ENCODE data around the gene KDM5A.
"Not testable (repeated sequence)": the region's sequence is repeated elsewhere in the genome, so short reads cannot be mapped to it uniquely, and the experiment has no call there.

Gene KDM5A

DNA sequence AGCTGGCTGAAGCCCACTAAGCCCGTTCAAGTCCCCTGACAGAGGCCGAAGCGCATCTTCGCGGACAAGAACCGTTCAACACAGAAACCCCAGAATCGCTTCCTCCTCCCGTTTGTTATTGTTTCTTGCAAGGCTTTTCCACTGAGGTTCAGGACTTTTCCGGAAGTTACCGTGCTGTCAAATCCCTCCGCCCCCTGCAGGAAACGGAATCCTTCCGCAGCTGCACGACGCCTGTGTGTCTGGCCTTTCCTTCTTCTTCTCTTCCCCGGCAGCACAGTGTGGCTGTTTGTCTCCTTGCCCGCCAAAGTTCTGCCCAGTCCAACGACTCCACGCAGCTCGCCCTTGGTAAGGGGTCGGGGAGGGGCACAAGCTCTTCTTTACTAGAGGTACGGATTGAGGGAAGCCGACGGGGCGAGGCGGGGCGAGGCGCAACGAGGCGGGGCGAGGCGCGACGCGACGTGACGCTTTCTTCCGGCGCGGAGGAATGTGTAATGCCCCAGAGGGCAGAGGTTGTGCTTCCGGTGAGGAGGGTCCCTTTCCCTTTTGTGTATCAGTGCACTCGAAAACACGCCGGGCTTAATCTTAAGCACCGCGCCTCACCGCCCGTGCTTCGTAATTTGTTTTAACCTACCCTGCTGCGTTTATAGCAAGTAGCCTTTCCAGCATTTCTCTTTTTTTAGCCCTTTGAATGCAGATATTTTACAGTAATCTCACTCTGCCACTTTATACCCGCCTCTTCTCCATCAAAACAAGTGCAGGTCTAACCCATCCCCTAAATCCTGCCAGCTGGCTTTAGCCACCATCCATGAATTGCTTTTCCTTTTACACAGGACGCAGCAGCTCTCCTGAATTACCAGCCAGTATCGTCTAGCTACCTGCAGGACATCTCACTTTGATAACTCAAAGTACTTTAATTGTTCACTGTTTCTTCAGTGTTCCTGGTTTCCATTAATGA lies at the start of gene KDM5A:
TSS of gene KDM5A (minus strand) at position 179 of the 955 bp plus-strand sequence. CDS start 229 bp downstream, outside the sequence.
- in situ Hi-C loops (cut with HindIII; ENCODE audit: low sequenced_read_pairs) = no loop called here

DNA sequence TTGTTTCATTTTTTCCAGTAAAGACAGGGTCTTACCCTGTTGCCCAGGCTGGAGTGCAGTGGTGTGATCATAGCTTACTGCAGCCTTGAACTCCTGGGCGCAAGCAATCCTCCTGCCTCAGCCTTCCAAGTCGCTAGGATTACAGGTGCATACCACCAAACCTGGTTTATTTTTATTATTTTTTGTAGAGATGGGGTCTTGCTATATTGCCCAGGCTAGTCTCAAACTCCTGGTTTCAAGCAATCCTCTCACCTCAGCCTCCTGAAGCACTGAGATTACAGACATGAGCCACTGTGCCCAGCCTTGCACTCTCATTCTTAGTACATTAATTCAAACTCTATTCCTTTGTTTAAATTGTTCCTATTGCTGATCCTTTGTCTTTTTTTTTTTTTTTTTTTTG lies 46.6 kb upstream of the KDM5A start:
- in situ Hi-C loops (cut with HindIII; ENCODE audit: low sequenced_read_pairs) = not testable (repeated sequence)

- in situ Hi-C loops (cut with HindIII; ENCODE audit: low sequenced_read_pairs) = no loop called here
Observed at GRCh38 chr12:422526-422925, 33.4 kb upstream of the KDM5A start.

GRCh38 chr12:418432-418831 lies 29.3 kb upstream of the KDM5A start:
- in situ Hi-C loops (cut with HindIII; ENCODE audit: low sequenced_read_pairs) = no loop called here

- in situ Hi-C loops (cut with HindIII; ENCODE audit: low sequenced_read_pairs) = no loop called here
Observed at GRCh38 chr12:414859-415258, 25.7 kb upstream of the KDM5A start.

- in situ Hi-C loops (cut with HindIII; ENCODE audit: low sequenced_read_pairs) = no loop called here
Observed at GRCh38 chr12:402029-402389, 12.9 kb upstream of the KDM5A start.

- in situ Hi-C loops (cut with HindIII; ENCODE audit: low sequenced_read_pairs) = no loop called here
Observed at GRCh38 chr12:401235-402028, 12.3 kb upstream of the KDM5A start, which contains the start of gene CCDC77. Gene CCDC77, plus strand, starts transcription at chr12:401644. Its CDS starts 7,740 bp downstream, at chr12:409384.

DNA sequence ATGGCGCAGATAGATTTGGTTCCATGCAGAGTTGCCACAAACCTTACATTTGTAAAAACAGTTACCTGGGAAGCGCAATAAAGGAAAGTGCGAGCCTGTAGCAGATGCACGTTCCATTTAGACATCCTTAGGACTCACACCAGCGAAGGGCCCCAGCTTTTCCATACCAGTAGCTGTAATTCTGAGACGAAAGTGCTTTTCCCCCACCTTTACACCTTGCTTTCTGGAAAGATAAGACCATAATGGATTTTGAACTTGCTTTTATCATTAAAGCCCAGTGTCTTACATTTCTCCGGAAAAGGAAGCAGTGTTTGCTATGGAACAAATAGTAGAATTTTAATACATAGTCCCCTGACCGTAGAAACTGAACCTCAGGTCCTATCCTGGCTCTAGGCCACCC lies 11.7 kb upstream of the KDM5A start:
- in situ Hi-C loops (cut with HindIII; ENCODE audit: low sequenced_read_pairs) = no loop called here

DNA sequence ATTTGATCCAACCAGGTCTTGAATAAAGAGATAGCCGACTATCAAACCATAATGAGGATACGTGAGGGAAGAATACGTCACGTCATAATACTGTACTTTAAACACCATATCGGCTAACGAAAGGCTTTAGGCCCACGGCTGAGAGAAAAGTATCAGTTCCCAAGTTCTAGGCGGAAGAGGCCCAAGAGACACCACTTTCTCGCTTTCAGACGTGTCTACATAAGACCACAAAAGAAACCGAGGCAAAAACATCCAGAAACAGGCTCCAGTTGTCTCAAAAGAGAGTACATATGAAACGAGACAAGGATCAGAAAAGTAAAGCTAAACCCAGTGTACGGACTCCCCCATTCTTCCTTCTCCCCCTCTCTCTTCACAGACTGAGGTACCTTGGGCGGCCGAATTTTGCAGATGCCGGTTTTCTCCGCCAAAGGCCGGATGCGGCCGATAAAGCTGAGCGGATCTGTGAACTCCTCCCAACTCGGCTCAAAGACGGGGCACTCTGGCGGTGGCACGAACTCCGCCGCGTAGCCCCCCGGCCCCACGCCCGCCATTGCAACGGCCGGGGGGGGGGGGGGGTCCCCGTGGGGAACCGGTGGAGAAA lies 479 bp downstream of the KDM5A start:
- in situ Hi-C loops (cut with HindIII; ENCODE audit: low sequenced_read_pairs) = no loop called here

DNA sequence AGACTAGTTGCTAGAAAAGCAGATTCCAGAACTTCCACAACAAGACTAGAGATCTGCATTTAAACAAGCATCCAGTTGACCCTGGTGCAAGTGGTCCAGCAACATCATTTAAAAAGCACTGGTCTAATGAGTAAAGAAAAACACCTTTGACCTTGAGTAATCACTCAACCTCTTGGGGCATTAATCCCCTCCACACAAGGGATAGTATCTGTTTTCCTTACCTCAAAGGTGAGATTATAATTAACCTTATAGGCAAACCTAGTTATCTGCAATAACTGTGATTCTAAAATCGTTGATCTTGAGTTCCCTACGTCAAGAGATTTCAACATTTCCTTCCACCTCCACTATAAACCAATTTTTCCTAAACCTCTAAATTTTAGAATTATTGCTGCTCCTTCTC lies 1.1 kb downstream of the KDM5A start:
- in situ Hi-C loops (cut with HindIII; ENCODE audit: low sequenced_read_pairs) = no loop called here

GRCh38 chr12:386651-387050 lies 2.5 kb downstream of the KDM5A start:
- in situ Hi-C loops (cut with HindIII; ENCODE audit: low sequenced_read_pairs) = no loop called here

DNA sequence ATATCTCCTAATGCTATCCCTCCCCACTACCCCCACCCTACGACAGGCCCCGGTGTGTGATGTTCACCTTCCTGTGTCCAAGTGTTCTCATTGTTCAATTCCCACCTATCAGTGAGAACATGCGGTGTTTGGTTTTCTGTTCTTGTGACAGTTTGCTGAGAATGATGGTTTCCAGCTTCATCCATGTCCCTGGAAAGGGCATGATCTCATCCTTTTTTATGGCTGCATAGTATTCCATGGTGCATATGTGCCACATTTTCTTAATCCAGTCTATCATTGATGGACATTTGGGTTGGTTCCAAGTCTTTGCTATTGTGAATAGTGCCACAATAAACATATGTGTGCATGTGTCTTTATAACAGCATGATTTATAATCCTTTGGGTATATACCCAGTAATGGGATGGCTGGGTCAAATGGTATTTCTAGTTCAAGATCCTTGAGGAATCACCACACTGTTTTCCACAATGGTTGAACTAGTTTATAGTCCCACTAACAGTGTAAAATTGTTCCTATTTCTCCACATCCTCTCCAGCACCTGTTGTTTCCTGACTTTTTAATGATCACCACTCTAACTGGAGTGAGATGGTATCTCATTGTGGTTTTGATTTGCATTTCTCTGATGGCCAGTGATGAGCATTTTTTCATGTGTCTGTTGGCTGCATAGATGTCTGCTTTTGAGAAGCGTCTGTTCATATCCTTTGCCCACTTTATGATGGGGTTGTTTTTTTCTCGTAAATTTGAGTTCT lies 18.2 kb downstream of the KDM5A start:
- in situ Hi-C loops (cut with HindIII; ENCODE audit: low sequenced_read_pairs) = not testable (repeated sequence)

DNA sequence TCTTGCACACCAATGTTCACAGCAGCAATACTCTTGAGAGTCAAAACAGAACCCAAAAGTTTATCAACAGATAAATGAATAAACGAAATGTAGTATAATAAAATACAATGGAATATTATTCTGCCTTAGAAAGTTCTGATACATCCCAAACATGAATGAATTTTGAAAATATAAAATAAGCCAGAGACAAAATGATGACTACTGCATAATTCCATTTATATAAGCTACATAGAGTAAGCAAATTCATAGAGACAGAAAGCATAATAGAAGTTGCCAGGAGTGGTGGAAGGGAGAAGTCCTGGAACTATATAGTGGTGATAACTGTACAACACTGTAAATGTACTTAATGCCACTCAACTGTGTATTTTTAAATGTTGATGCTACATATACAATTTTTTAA lies 21.1 kb downstream of the KDM5A start:
- in situ Hi-C loops (cut with HindIII; ENCODE audit: low sequenced_read_pairs) = no loop called here

DNA sequence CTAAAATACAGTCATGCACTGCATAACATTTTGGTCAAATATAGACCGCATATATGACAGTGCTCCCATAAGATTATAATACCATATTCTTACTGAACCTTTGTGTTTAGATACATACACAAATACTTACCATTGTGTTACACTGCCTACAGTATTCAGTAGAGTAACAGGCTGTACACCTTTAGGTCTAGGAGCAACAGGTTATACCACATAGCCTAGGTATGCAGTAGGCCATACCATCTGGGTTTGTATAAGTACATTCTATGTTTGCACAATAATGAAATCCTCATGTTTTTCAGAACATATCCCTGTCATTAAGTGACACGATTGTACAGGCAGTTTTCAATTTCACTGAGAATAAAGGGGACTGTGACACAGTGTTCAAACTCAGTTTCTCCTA lies 22.3 kb downstream of the KDM5A start:
- in situ Hi-C loops (cut with HindIII; ENCODE audit: low sequenced_read_pairs) = no loop called here

DNA sequence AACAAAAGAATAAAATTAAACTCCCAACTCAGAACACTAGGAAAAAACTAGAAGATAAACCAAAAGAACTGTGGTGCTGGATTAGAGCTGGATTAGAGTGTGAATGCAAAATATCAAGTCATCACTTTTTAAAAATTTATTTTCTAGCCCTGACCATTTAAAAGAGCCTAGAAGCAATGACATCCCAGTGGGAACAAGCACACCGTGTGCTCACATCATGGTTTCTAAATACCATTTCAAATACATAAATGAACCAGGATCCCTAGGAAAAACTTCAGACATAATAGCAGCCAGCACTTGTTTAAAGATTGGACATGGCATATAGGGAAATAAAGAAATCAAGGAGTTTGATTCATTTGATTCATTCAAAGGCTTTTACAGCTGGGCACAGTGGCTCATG lies 30.0 kb downstream of the KDM5A start:
- in situ Hi-C loops (cut with HindIII; ENCODE audit: low sequenced_read_pairs) = no loop called here

DNA sequence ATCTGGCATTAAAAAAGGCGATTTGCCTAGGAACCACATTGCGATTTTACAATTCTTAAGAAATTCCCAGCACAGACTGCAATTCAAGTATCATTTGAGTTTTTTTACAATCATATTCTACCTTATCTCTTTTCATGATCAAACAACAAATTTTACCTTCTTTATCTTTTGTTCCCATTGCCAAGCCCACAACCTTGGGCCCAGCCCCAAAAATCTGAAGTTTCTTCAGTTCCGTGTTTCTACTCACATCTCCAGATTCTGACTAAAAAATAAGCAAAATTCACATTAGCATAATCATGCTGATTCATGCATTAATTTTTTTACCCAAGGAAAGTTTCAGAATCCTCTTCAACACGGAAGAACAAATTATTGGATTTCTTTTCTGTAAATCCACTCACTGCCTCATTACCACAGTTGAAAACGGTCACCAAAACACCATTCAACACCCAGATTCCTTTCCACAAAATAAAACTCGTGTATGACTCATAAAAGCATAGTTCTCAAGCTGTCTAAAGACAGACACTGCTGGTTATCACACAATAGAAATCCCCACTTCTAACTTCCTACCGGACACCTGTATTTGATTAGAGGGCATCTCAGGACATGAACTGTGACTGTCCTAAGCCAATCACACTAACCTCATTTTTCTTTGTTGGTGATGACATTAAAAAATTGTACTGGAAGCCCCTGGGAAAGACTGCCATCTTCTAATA lies 32.7 kb downstream of the KDM5A start:
- in situ Hi-C loops (cut with HindIII; ENCODE audit: low sequenced_read_pairs) = no loop called here

DNA sequence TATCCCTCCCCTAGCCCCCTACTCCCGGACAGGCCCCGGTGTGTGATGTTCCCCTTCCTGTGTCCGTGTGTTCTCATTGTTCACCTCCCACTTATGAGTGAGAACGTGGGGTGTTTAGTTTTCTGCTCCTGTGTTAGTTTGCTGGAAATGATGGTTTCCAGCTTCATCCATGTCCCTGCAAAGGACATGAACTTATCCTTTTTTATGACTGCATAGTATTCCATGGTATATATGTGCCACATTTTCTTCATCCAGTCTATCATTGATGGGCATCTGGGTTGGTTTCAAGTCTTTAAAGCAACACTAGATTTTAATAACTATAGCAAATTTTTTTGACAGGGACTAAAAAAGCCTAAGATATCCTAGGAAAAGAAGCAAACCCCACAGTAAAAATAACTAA lies 37.9 kb downstream of the KDM5A start:
- in situ Hi-C loops (cut with HindIII; ENCODE audit: low sequenced_read_pairs) = not testable (repeated sequence)

- in situ Hi-C loops (cut with HindIII; ENCODE audit: low sequenced_read_pairs) = not testable (repeated sequence)
Observed at GRCh38 chr12:349625-350024, 39.5 kb downstream of the KDM5A start.

DNA sequence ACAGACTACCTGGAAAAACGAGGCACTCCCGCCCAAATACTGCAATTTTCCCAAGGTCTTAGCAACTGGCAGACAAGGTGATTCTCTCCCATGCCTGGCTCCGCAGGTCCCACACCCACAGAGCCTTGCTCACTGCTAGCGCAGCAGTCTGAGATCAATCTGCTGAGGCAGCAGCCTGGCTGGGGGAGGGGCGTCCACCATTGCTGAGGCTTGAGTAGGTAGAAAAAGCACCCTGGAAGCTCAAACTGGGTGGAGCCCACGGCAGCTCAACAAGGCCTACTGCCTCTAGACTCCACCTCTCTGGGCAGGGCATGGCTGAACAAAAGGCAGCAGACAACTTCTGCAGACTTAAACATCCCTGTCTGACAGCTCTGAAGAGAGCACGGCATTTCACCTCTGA lies 46.1 kb downstream of the KDM5A start:
- in situ Hi-C loops (cut with HindIII; ENCODE audit: low sequenced_read_pairs) = not testable (repeated sequence)

GRCh38 chr12:337039-337438 lies 52.1 kb downstream of the KDM5A start:
- in situ Hi-C loops (cut with HindIII; ENCODE audit: low sequenced_read_pairs) = no loop called here
